A549 (cell line): ENCODE data around the gene HCAR2. TPM values are rescaled to one million over a fixed set of nuclear protein-coding genes. Genes with fewer than 3 reads are reported as not detected.

Experiments used
- polyA plus RNA-seq, 4 experiments: library from polyadenylated mRNA; depleted of rRNA in 3 of 4; stranded (reverse); fragments of >200 nt; fragmentation: RNase III in 1 of 4; extraction: RNeasy Plus Mini Kit Qiagen cat#74134 plus additional on column Dnase treatment in 1 of 4; gene quantifications; 2 replicates in 3 of 4; 3 replicates in 1 of 4; pipeline ENCODE4 v1.2.3, GENCODE V29; 2011 to 2017
- small RNA-seq, 6 experiments: library from RNA; depleted of rRNA; stranded (forward); fragments of <200 nt; gene quantifications; one replicate each; pipeline ENCODE3, GENCODE V24; 2012

HCAR2 gene
- polyA plus RNA-seq, 2 of the 4 experiments (the other 2 are of a cell fraction) = 0.09 TPM; not detected in 1

Small RNAs within 50 kb of the gene (small RNA-seq; reads per million reads assigned to genes)
- 0 reads per million in 6 experiments for gene AC026333.2

Other genes starting within 250 kb of the HCAR2 start
- 35.6 and 40.1 TPM in 2 replicates for gene ZCCHC8, start 202.4 kb downstream of the HCAR2 start, polyA plus RNA-seq (2011; rRNA removed)
- 20.9 to 23.2 TPM (median 21.1 TPM) in 3 replicates for gene ZCCHC8, start 202.4 kb downstream of the HCAR2 start, polyA plus RNA-seq (2017; fragmentation: RNase III; extraction: RNeasy Plus Mini Kit Qiagen cat#74134 plus additional on column Dnase treatment)
- 43.0 and 83.3 TPM in 2 replicates for gene RSRC2, start 176.4 kb downstream of the HCAR2 start, polyA plus RNA-seq (2011; rRNA removed)
- gene RSRC2, start 176.4 kb downstream of the HCAR2 start, polyA plus RNA-seq (2017; fragmentation: RNase III; extraction: RNeasy Plus Mini Kit Qiagen cat#74134 plus additional on column Dnase treatment) = 72.2 to 75.3 TPM (median 72.8 TPM) in 3 replicates
- 61.1 and 68.7 TPM in 2 replicates for gene KNTC1, start 176.1 kb downstream of the HCAR2 start, polyA plus RNA-seq (2011; rRNA removed)
- 30.6 to 34.3 TPM (median 33.8 TPM) in 3 replicates for gene KNTC1, start 176.1 kb downstream of the HCAR2 start, polyA plus RNA-seq (2017; fragmentation: RNase III; extraction: RNeasy Plus Mini Kit Qiagen cat#74134 plus additional on column Dnase treatment)
- gene HCAR3, start 13.5 kb upstream of the HCAR2 start, polyA plus RNA-seq (2011; rRNA removed) = 0.07 TPM in 1 of 2 replicates, not detected in the other
- gene HCAR3, start 13.5 kb upstream of the HCAR2 start, polyA plus RNA-seq (2017; fragmentation: RNase III; extraction: RNeasy Plus Mini Kit Qiagen cat#74134 plus additional on column Dnase treatment) = 0.04 TPM in 1 of 3 replicates, not detected in the others
- gene HCAR1, start 27.5 kb upstream of the HCAR2 start, polyA plus RNA-seq (2011; rRNA removed) = 0.05 and 0.07 TPM in 2 replicates
- 0.01 to 0.07 TPM (median 0.03 TPM) in 3 replicates for gene HCAR1, start 27.5 kb upstream of the HCAR2 start, polyA plus RNA-seq (2017; fragmentation: RNase III; extraction: RNeasy Plus Mini Kit Qiagen cat#74134 plus additional on column Dnase treatment)
- gene DENR, start 49.5 kb upstream of the HCAR2 start, polyA plus RNA-seq (2011; rRNA removed) = 65.7 and 98.2 TPM in 2 replicates
- 72.6 to 77.4 TPM (median 76.0 TPM) in 3 replicates for gene DENR, start 49.5 kb upstream of the HCAR2 start, polyA plus RNA-seq (2017; fragmentation: RNase III; extraction: RNeasy Plus Mini Kit Qiagen cat#74134 plus additional on column Dnase treatment)
- gene CCDC62, start 71.2 kb upstream of the HCAR2 start, polyA plus RNA-seq (2011; rRNA removed) = 0.12 and 0.18 TPM in 2 replicates
- 0.08 to 0.19 TPM (median 0.17 TPM) in 3 replicates for gene CCDC62, start 71.2 kb upstream of the HCAR2 start, polyA plus RNA-seq (2017; fragmentation: RNase III; extraction: RNeasy Plus Mini Kit Qiagen cat#74134 plus additional on column Dnase treatment)
- gene HIP1R, start 132.1 kb upstream of the HCAR2 start, polyA plus RNA-seq (2011; rRNA removed) = 9.0 and 10.3 TPM in 2 replicates
- 9.1 to 11.2 TPM (median 10.6 TPM) in 3 replicates for gene HIP1R, start 132.1 kb upstream of the HCAR2 start, polyA plus RNA-seq (2017; fragmentation: RNase III; extraction: RNeasy Plus Mini Kit Qiagen cat#74134 plus additional on column Dnase treatment)
- 14.4 and 18.6 TPM in 2 replicates for gene VPS37B, start 192.8 kb upstream of the HCAR2 start, polyA plus RNA-seq (2011; rRNA removed)
- gene VPS37B, start 192.8 kb upstream of the HCAR2 start, polyA plus RNA-seq (2017; fragmentation: RNase III; extraction: RNeasy Plus Mini Kit Qiagen cat#74134 plus additional on column Dnase treatment) = 16.0 to 17.0 TPM (median 16.2 TPM) in 3 replicates